SK-N-SH (cell line): Measurements from ENCODE around the gene NCOA5.

ENCODE experiments used
- CHD2 ChIP-seq: fragments of 150-350 bp; IDR thresholded peaks from 2 replicates; pipeline ENCODE4 v1.6.1; 2018; ENCODE audit warnings: low read length; ENCODE audit not compliant: partially characterized antibody
- FOXJ3 ChIP-seq: sonication (generic); formaldehyde crosslinking; IDR thresholded peaks from 2 replicates; pipeline ENCODE4 v1.5.1; 2020; ENCODE audit warnings: mild to moderate bottlenecking, missing genetic modification reagents
- FOXM1 ChIP-seq: IDR thresholded peaks from 2 replicates; pipeline ENCODE4 v1.4.0; 2012; ENCODE audit warnings: low read depth, mild to moderate bottlenecking
- NRF1 ChIP-seq: IDR thresholded peaks from 2 replicates; pipeline ENCODE4 v1.6.1; 2012; ENCODE audit warnings: low read depth, mild to moderate bottlenecking, low read length
- POLR2AphosphoS5 ChIP-seq: IDR thresholded peaks from 2 replicates; pipeline ENCODE4 v1.6.1; 2012; ENCODE audit warnings: low read depth, low read length
- SIN3A ChIP-seq: IDR thresholded peaks from 2 replicates; pipeline ENCODE4 v1.6.1; 2012; ENCODE audit warnings: low read depth, mild to moderate bottlenecking, low read length, moderate library complexity, borderline replicate concordance
- SMC3 ChIP-seq: IDR thresholded peaks from 2 replicates; pipeline ENCODE4 v1.6.1; 2012; ENCODE audit warnings: low read depth, low read length, improper control_type of control experiment
- YY1 ChIP-seq: IDR thresholded peaks from 2 replicates; pipeline ENCODE4 v1.4.0; 2012; ENCODE audit warnings: low read depth, mild to moderate bottlenecking
- TF ChIP-seq, protein P1 (sequence below): fragments of 200-600 bp; sonication (generic); IDR thresholded peaks from 2 replicates; pipeline ENCODE4 v1.6.1; 2017; ENCODE audit warnings: antibody characterized with exemption, mild to moderate bottlenecking, moderate library complexity
- TF ChIP-seq, protein P2 (sequence below): IDR thresholded peaks from 2 replicates; pipeline ENCODE4 v1.4.0; 2012; ENCODE audit warnings: low read depth, borderline replicate concordance
- TF ChIP-seq, protein P3 (sequence below): IDR thresholded peaks from 2 replicates; pipeline ENCODE4 v1.4.0; 2012; ENCODE audit warnings: low read depth, borderline replicate concordance

- TF ChIP-seq, protein P1, sequence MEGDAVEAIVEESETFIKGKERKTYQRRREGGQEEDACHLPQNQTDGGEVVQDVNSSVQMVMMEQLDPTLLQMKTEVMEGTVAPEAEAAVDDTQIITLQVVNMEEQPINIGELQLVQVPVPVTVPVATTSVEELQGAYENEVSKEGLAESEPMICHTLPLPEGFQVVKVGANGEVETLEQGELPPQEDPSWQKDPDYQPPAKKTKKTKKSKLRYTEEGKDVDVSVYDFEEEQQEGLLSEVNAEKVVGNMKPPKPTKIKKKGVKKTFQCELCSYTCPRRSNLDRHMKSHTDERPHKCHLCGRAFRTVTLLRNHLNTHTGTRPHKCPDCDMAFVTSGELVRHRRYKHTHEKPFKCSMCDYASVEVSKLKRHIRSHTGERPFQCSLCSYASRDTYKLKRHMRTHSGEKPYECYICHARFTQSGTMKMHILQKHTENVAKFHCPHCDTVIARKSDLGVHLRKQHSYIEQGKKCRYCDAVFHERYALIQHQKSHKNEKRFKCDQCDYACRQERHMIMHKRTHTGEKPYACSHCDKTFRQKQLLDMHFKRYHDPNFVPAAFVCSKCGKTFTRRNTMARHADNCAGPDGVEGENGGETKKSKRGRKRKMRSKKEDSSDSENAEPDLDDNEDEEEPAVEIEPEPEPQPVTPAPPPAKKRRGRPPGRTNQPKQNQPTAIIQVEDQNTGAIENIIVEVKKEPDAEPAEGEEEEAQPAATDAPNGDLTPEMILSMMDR, result no peak
- TF ChIP-seq, protein P2, sequence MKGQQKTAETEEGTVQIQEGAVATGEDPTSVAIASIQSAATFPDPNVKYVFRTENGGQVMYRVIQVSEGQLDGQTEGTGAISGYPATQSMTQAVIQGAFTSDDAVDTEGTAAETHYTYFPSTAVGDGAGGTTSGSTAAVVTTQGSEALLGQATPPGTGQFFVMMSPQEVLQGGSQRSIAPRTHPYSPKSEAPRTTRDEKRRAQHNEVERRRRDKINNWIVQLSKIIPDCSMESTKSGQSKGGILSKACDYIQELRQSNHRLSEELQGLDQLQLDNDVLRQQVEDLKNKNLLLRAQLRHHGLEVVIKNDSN, result no peak
- no peak for TF ChIP-seq YY1
- no peak for TF ChIP-seq FOXM1
- TF ChIP-seq CHD2, result no peak
- TF ChIP-seq SIN3A, result no peak
- no peak for TF ChIP-seq SMC3
- no peak for TF ChIP-seq POLR2AphosphoS5
- TF ChIP-seq NRF1, result no peak
- TF ChIP-seq, protein P3, sequence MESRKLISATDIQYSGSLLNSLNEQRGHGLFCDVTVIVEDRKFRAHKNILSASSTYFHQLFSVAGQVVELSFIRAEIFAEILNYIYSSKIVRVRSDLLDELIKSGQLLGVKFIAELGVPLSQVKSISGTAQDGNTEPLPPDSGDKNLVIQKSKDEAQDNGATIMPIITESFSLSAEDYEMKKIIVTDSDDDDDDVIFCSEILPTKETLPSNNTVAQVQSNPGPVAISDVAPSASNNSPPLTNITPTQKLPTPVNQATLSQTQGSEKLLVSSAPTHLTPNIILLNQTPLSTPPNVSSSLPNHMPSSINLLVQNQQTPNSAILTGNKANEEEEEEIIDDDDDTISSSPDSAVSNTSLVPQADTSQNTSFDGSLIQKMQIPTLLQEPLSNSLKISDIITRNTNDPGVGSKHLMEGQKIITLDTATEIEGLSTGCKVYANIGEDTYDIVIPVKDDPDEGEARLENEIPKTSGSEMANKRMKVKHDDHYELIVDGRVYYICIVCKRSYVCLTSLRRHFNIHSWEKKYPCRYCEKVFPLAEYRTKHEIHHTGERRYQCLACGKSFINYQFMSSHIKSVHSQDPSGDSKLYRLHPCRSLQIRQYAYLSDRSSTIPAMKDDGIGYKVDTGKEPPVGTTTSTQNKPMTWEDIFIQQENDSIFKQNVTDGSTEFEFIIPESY, result no peak
- no peak for TF ChIP-seq FOXJ3
Observed at GRCh38 chr20:46085179-46085851, 4.4 kb downstream of the NCOA5 start.
